NCI-H526 treated with DMSO at 0.1 percent for 48 hours (cell line): Measurements from ENCODE around the gene ISM1.

Experiments used
- DNase-seq: peaks from one replicate; lab custom pipeline; 2025; lab: John Stamatoyannopoulos, UW

ISM1 gene

GRCh38 chr20:13256606-13257005 is 35.5 kb downstream of the ISM1 start:
- DNase-seq, result no peak

GRCh38 chr20:13259921-13260320 is 38.8 kb downstream of the ISM1 start:
- DNase-seq, result peak; percentile 28

- no peak for DNase-seq
These were observed 39.7 kb downstream of the ISM1 start for GRCh38 chr20:13260650-13261279.

- DNase-seq, result peak; percentile 20
These were observed 40.6 kb downstream of the ISM1 start for GRCh38 chr20:13261460-13262301.

- no peak for DNase-seq
These were observed 41.2 kb downstream of the ISM1 start for GRCh38 chr20:13262302-13262650.

- DNase-seq, result no peak
These were observed 41.7 kb downstream of the ISM1 start for GRCh38 chr20:13262671-13263360.

- DNase-seq, result no peak
These were observed 42.4 kb downstream of the ISM1 start for GRCh38 chr20:13263451-13263850.

GRCh38 chr20:13264907-13265306 is 43.8 kb downstream of the ISM1 start:
- DNase-seq, result no peak

GRCh38 chr20:13265941-13266340 is 44.9 kb downstream of the ISM1 start:
- DNase-seq, result no peak

- DNase-seq, result no peak
These were observed 46.2 kb downstream of the ISM1 start for GRCh38 chr20:13267231-13267630.

- no peak for DNase-seq
These were observed 47.9 kb downstream of the ISM1 start for GRCh38 chr20:13268953-13269352.

GRCh38 chr20:13270211-13270610 is 49.1 kb downstream of the ISM1 start:
- no peak for DNase-seq

GRCh38 chr20:13271098-13271497 is 50.0 kb downstream of the ISM1 start:
- no peak for DNase-seq

GRCh38 chr20:13271977-13272975 is 51.2 kb downstream of the ISM1 start:
- no peak for DNase-seq

- DNase-seq, result no peak
These were observed 53.3 kb downstream of the ISM1 start for GRCh38 chr20:13274275-13274861.

GRCh38 chr20:13276945-13277541 is 56.0 kb downstream of the ISM1 start:
- DNase-seq, result no peak

GRCh38 chr20:13277663-13278295 is 56.7 kb downstream of the ISM1 start:
- no peak for DNase-seq

GRCh38 chr20:13278812-13279570 is 57.9 kb downstream of the ISM1 start:
- no peak for DNase-seq

GRCh38 chr20:13280609-13281324 is 59.7 kb downstream of the ISM1 start:
- DNase-seq, result no peak
